SU-DHL-6 (cell line): ENCODE measurements around the gene SEMA4D.

ENCODE experiments used
- EZH2phosphoT487 ChIP-seq: fragments of 200-600 bp; sonication (generic), shearing (Covaris generic); conservative IDR thresholded peaks from 2 replicates; pipeline ENCODE4 v1.6.1; 2018; ENCODE audit warnings: mild to moderate bottlenecking, antibody characterized with exemption, low read length, moderate library complexity, mixed read lengths
- TF ChIP-seq, protein P1 (sequence below): fragments of 200-600 bp; sonication (generic); IDR thresholded peaks from one replicate; pipeline ENCODE4 v1.5.1; 2017; ENCODE audit warnings: antibody characterized with exemption, mild to moderate bottlenecking, low read length, moderate library complexity; ENCODE audit not compliant: insufficient read depth, poor library complexity, severe bottlenecking

GRCh38 chr9:89405826-89406225, 92.1 kb downstream of the SEMA4D start:
- TF ChIP-seq, protein P1, sequence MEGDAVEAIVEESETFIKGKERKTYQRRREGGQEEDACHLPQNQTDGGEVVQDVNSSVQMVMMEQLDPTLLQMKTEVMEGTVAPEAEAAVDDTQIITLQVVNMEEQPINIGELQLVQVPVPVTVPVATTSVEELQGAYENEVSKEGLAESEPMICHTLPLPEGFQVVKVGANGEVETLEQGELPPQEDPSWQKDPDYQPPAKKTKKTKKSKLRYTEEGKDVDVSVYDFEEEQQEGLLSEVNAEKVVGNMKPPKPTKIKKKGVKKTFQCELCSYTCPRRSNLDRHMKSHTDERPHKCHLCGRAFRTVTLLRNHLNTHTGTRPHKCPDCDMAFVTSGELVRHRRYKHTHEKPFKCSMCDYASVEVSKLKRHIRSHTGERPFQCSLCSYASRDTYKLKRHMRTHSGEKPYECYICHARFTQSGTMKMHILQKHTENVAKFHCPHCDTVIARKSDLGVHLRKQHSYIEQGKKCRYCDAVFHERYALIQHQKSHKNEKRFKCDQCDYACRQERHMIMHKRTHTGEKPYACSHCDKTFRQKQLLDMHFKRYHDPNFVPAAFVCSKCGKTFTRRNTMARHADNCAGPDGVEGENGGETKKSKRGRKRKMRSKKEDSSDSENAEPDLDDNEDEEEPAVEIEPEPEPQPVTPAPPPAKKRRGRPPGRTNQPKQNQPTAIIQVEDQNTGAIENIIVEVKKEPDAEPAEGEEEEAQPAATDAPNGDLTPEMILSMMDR: no peak
- TF ChIP-seq EZH2phosphoT487: no peak
